ENCODE results near the gene NGB. TPM values are rescaled to one million over a fixed set of nuclear protein-coding genes. Genes with fewer than 3 reads are reported as not detected.

The NGB gene
- total and polyA plus RNA-seq, 2 donors (not counting 3 experiments of a cell fraction or from before 2014, with no cell fraction given) = not detected

- no peaks in the 10 kb centered on the region for H3K79me2 ChIP-seq (ENCODE audit: control insufficient read depth, insufficient read depth, low read length)
- ChIA-PET POLR2A (no interaction called here), CTCF (interaction anchor here (0.6 to 12.7 kb wide), 5 partner anchors 13 to 178 kb away, joined by 3 to 515 read pairs (median 4); no protein-coding TSS in a partner anchor)
- BruUV-seq (replicated peaks) = no TSS peak
- dilution Hi-C loops (cut with MboI; ENCODE audit: extremely low pct_ligation_motif_present, low sequenced_read_pairs) (no loop called here), intact Hi-C loops (cut with micrococcal nuclease) (no loop called here)
- H3K4me3 ChIP-seq (replicated peaks in 1 of 3; ENCODE audit: insufficient read depth in 1 of 3, low read depth in 1 of 3, low read length in 3 of 3) = no peak overlapping the region
- H2AFZ ChIP-seq (ENCODE audit: low read depth, low read length) = no peak overlapping the region
- H3K9ac ChIP-seq (replicated peaks; ENCODE audit: extremely low read depth, insufficient read depth, low read length) = no peak overlapping the region
- H4K20me1 ChIP-seq (replicated peaks; ENCODE audit: control insufficient read depth, extremely low read depth, insufficient read depth, low read length) = no peaks in the 10 kb centered on the region
- H3K27ac ChIP-seq (ENCODE audit: insufficient read depth, low read depth, low read length) = no peak overlapping the region
- no peaks in the 10 kb centered on the region for H3K9me3 ChIP-seq (replicated peaks; ENCODE audit: control insufficient read depth, insufficient read depth, low read length)
- H3K36me3 ChIP-seq (ENCODE audit: control insufficient read depth in 2 of 2, extremely low read depth in 1 of 2, insufficient read depth in 2 of 2, low read length in 2 of 2) = no peaks in the 10 kb centered on the region
- peaks cover 6% of the 10 kb centered on the region for H3K4me1 ChIP-seq (ENCODE audit: control insufficient read depth, extremely low read depth, insufficient read depth, low read length)
- no peak for DNase-seq (ENCODE audit: low read depth, low spot score)
- H3K9me1 ChIP-seq (replicated peaks; ENCODE audit: control insufficient read depth, extremely low read depth, insufficient read depth, low read length) = no peaks in the 10 kb centered on the region
- FAIRE-seq = no peak
- no peak overlapping the region for H3K4me2 ChIP-seq (ENCODE audit: insufficient read depth, low read length)
- H3K27me3 ChIP-seq (ENCODE audit: control insufficient read depth in 2 of 2, insufficient read depth in 2 of 2, low read length in 2 of 2) = no peaks in the 10 kb centered on the region
- no peak for TF ChIP-seq JUN (IDR thresholded peaks at IDR 0.05; ENCODE audit: borderline replicate concordance, insufficient read depth, insufficient read length, low read depth)
- no peak for TF ChIP-seq FOS (IDR thresholded peaks at IDR 0.05; ENCODE audit: borderline replicate concordance, insufficient read depth, low read length)
- no peak for TF ChIP-seq MYC (IDR thresholded peaks at IDR 0.05; ENCODE audit: low read depth, low read length)
- TF ChIP-seq CTCF (IDR thresholded peaks at IDR 0.05; ENCODE audit: extremely low read depth in 1 of 2, insufficient read depth in 1 of 2, low read depth in 1 of 2, low read length in 2 of 2) = no peak
- TF ChIP-seq GATA2 (IDR thresholded peaks at IDR 0.05; ENCODE audit: insufficient read depth, insufficient read length, low read depth, low read length) = no peak
- TF ChIP-seq POLR2AphosphoS5 (IDR thresholded peaks at IDR 0.05; ENCODE audit: insufficient read depth, low read depth, low read length) = no peak
Observed at GRCh38 chr14:77296906-77297305, 25.9 kb upstream of the NGB start.
